ENCODE results near the gene PPFIBP2. TPM values are rescaled to one million over a fixed set of nuclear protein-coding genes. Genes with fewer than 3 reads are reported as not detected.

PPFIBP2 gene
- total and polyA plus RNA-seq, 2 of the 13 experiments (the other 11 are each of a cell fraction or from before 2014, with no cell fraction given) = 15.0 to 52.5 TPM

DNA sequence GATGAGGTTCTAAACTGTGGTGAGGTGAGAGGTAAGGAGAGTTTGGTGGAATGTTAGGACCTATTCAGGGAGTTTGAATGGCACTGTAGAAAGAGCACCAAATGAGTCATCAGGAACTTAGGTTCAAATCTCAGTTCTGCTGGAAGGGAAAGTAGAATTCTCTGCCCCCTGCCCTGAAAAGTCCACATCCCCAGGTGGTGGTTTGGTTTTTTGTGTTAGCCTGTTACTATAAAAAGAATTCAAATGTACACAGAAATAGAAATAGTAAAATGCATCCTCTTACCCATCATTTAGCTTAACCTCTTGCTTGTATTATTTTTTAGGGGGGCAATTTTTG is 20.2 kb downstream of the PPFIBP2 start:
- no peak for DNase-seq (ENCODE audit: low spot score)
- no peak for TF ChIP-seq FOXP4 (CRISPR knock-in tag; IDR thresholded peaks at IDR 0.05)
- no peak for TF ChIP-seq TERF1 (CRISPR knock-in tag; IDR thresholded peaks at IDR 0.05)
- TF ChIP-seq SP5 (CRISPR knock-in tag; IDR thresholded peaks at IDR 0.05; ENCODE audit: borderline replicate concordance, low read depth) = no peak
- TF ChIP-seq GABPB1 (CRISPR knock-in tag; IDR thresholded peaks at IDR 0.05) = no peak
- no peak for TF ChIP-seq RFXAP (CRISPR knock-in tag; IDR thresholded peaks at IDR 0.05; ENCODE audit: borderline replicate concordance)
- TF ChIP-seq, protein P1, sequence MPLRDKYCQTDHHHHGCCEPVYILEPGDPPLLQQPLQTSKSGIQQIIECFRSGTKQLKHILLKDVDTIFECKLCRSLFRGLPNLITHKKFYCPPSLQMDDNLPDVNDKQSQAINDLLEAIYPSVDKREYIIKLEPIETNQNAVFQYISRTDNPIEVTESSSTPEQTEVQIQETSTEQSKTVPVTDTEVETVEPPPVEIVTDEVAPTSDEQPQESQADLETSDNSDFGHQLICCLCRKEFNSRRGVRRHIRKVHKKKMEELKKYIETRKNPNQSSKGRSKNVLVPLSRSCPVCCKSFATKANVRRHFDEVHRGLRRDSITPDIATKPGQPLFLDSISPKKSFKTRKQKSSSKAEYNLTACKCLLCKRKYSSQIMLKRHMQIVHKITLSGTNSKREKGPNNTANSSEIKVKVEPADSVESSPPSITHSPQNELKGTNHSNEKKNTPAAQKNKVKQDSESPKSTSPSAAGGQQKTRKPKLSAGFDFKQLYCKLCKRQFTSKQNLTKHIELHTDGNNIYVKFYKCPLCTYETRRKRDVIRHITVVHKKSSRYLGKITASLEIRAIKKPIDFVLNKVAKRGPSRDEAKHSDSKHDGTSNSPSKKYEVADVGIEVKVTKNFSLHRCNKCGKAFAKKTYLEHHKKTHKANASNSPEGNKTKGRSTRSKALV (CRISPR knock-in tag; IDR thresholded peaks at IDR 0.05) = no peak
- TF ChIP-seq SMAD3 (CRISPR knock-in tag; IDR thresholded peaks at IDR 0.05) = no peak
- TF ChIP-seq GZF1 (CRISPR knock-in tag; IDR thresholded peaks at IDR 0.05) = no peak
- TF ChIP-seq, protein P2, sequence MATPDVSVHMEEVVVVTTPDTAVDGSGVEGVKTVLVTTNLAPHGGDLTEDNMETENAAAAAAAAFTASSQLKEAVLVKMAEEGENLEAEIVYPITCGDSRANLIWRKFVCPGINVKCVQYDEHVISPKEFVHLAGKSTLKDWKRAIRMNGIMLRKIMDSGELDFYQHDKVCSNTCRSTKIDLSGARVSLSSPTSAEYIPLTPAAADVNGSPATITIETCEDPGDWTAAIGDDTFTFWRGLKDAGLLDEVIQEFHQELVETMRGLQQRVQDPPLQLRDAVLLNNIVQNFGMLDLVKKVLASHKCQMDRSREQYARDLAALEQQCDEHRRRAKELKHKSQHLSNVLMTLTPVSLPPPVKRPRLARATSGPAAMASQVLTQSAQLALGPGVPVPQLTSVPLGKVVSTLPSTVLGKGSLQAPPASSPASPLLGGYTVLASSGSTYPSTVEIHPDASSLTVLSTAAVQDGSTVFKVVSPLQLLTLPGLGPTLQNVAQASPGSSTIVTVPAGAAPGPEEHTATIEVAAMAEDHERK (CRISPR knock-in tag; IDR thresholded peaks at IDR 0.05; ENCODE audit: low read depth) = no peak
- TF ChIP-seq RFX5 (IDR thresholded peaks at IDR 0.05; ENCODE audit: low read depth, low read length) = no peak
- TF ChIP-seq GFI1 (CRISPR knock-in tag; IDR thresholded peaks at IDR 0.05; ENCODE audit: borderline replicate concordance) = no peak
- no peak for TF ChIP-seq CEBPB (IDR thresholded peaks at IDR 0.05; ENCODE audit: borderline replicate concordance, low read depth, low read length)
- TF ChIP-seq, protein P3, sequence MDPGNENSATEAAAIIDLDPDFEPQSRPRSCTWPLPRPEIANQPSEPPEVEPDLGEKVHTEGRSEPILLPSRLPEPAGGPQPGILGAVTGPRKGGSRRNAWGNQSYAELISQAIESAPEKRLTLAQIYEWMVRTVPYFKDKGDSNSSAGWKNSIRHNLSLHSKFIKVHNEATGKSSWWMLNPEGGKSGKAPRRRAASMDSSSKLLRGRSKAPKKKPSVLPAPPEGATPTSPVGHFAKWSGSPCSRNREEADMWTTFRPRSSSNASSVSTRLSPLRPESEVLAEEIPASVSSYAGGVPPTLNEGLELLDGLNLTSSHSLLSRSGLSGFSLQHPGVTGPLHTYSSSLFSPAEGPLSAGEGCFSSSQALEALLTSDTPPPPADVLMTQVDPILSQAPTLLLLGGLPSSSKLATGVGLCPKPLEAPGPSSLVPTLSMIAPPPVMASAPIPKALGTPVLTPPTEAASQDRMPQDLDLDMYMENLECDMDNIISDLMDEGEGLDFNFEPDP (CRISPR knock-in tag; conservative IDR thresholded peaks at IDR 0.05) = no peak
- TF ChIP-seq HDAC6 (IDR thresholded peaks at IDR 0.05; ENCODE audit: low read depth, low read length) = no peak
- Histone ChIP-seq H2AFZ (ENCODE audit: low read length) (no peak overlapping the region), H3K4me1 (ENCODE audit: insufficient read depth, low read length) (peaks cover 20% of the 10 kb centered on the region), H3K4me2 (ENCODE audit: low read depth, low read length) (no peak overlapping the region), H3K27ac (ENCODE audit: extremely low read length, insufficient read depth, low read length) (no peak overlapping the region), H3K79me2 (ENCODE audit: insufficient read depth, low read length) (no peaks in the 10 kb centered on the region), H3K9ac (ENCODE audit: insufficient read depth, low read depth, low read length) (no peak overlapping the region), H3K9me3 (ENCODE audit: low read length) (no peaks in the 10 kb centered on the region), H3K4me3 (replicated peaks in 1 of 3; ENCODE audit: insufficient read depth in 1 of 3, low read depth in 2 of 3, low read length in 3 of 3) (no peak overlapping the region), H3K27me3 (ENCODE audit: control insufficient read depth in 1 of 2, insufficient read depth in 2 of 2, low read length in 2 of 2) (no peaks in the 10 kb centered on the region), H4K20me1 (ENCODE audit: insufficient read depth, low read length) (0 out of 2 replicates have a peak, but pooled peaks cover under 1% of the 10 kb centered on the region), H3K36me3 (replicated peaks in 1 of 2; ENCODE audit: control insufficient read depth in 1 of 2, insufficient read depth in 2 of 2, low read length in 2 of 2) (no peaks in the 10 kb centered on the region; a peak in 1 of 5 replicates)
- ChIA-PET POLR2A (interaction anchor here (0.9 kb wide), 1 partner anchor 39 kb away, joined by 3 read pairs; no protein-coding TSS in a partner anchor), CTCF (ENCODE audit: low intra/inter-chr PET ratio, low total read pairs) (no interaction called here)
- no peak for FAIRE-seq
- in situ Hi-C loops (cut with HindIII; ENCODE audit: extremely low pct_ligation_motif_present, low pct_unique_long_range_greater_than_20kb) = no loop called here
- BruUV-seq (replicated peaks) = no TSS peak
- ATAC-seq = no peak
- intact Hi-C loops (cut with micrococcal nuclease; ENCODE audit: unreplicated experiment) = no loop called here
